Medulla oblongata (tissue), 1 donor: ENCODE data around the gene EIF2S2.

ENCODE experiments used
- DNase-seq: peaks from one replicate; pipeline ENCODE4 v3.0.0-alpha.2; 2015; ENCODE audit errors: extremely low spot score

EIF2S2 gene

DNA sequence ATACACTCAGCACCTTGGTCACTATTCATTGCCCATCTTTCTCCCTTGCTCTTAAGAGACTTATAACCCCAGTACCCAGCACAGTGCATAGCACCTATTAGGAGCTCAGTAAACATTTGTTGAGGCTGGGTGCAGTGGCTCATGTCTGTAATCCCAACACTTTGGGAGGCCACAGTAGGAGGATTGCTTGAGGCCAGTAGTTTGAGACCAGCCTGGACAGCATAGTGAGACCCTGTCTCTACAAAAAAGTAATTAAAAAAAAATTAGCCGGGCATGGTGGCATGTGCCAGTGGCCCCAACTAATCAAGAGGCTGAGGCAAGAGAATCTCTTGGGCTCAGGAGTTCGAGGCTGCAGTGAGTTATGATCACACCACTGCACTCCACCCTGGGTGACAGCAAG, 8.2 kb upstream of the EIF2S2 start:
- no peak for DNase-seq

- no peak for DNase-seq
Measured at GRCh38 chr20:34115232-34115631, 3.2 kb upstream of the EIF2S2 start.

- DNase-seq, result no peak
Measured at GRCh38 chr20:34114809-34115208, 2.8 kb upstream of the EIF2S2 start.

DNA sequence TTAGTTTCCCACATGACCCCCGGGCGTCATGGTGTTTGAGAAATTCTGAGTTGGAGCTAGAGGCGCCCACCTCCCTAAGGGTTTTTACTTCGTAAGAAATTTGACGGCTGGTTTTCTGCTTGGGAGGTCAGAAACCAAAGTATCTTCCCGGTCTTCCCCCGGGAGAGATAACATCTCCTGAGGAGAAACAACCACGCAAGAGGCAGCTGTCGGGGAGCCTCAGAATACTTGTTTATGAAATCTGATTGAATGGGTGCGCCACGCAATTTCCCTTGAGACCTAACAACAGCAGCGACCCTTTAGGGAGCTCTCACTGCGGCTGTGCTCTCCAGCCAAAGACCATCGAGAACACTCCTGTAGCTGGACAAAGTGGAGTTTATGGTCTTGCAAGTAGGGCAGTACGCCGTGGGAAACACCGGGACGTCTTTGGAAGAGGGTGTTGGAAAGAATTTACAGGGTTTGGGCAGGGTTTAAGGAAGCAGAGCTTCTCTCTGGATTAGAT, 608 bp upstream of the EIF2S2 start:
- DNase-seq, result no peak

DNA sequence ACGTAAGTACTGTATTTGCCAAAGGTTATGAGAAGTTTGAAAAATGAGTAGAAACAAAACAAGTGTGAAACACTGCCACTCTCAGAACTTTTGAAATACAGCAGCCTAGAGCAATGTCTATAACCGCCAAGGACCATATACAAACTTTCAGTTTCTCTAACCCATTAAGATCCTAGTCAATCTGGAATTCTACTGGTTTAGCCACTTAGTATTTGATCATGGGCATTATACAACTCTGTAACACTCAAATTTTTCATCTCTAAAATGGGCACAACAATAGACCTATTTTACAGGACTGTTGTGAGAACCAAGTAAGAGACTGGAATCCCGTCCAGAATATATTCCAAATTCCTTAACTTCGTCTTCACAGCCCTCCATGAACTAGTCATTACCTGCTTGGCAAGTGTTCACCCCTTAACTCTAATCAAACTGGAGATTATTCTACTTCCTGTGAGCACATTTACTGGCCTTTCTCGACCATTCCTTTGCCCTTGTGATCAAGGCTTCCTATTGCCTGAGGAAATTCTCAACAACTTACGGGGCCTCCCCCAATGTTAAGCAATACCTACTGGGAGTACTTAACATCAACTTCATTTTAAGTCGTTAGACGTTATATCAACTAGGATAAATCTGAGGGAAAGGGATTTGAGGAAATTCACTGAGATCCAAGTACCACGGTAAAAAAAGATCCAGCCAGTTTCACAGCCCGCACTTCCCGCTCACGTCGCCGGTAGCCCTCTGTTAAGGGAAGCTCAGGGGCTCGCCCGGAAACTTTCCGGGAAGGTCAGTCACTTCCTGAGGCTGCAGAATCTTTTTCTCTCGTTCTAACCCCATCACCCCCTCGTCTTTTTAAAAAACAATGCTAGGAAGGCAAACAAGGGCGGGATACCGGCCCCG, 1.1 kb downstream of the EIF2S2 start:
- DNase-seq, result peak; percentile 37

DNA sequence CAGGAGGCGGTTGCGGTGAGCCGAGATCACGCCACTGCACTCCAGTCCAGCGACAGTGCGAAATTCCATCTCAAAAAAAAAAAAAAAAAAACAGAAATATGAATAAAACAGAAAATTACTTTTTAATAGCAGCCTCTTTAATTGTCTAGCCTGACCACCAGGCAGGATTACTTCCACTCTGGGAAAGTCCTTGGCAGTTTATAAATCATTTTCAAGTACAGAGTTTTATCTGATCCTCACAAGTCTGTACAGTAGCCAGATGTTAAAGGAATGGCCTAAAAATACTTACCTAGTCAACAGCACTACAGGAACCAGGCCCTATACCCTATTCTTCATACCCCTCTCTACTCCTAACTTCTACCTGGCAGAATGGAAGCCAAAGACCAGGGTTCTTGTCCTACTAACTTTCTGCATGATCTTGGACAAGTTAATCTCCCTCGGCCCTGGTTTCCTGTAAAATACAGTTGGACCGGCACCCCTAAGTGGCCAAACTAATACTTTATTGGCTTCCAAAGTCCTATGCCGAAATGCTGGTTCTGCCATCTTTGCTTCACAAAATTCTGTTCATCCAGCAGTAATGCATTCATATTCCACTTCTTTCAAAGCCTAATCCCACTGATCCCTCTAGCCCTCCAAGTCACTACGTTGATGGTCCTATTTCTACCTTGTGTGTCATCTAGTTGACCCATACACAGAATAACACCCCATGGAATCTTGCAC, 1.9 kb downstream of the EIF2S2 start:
- DNase-seq, result no peak

- DNase-seq, result no peak
Measured at GRCh38 chr20:34109442-34109841, 2.6 kb downstream of the EIF2S2 start.

DNA sequence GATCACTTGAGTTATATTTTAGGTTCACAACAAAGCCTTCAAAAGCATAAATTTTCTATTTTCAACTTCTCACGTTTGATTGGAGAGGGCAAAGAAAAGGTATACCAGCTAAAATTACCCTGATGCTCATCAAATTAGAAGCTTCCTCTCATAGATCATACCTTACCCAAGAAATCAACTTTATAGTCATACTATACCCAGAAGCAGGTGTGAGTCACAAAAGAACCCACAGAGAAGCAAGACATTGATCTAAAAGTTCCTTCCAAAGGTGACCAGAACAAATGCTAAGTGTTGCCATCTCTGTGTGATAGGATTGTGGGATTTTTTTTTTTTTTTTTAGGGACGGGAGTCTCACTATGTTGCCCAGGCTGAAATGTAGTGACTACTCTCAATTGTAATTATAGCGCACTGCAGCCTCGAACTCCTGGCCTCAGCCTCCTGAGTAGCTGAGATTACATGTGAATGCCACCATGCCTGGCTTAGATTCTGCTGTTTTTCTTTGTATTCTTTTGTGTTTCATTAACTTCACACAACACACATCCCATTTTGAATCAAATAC, 3.3 kb downstream of the EIF2S2 start:
- DNase-seq, result no peak

DNA sequence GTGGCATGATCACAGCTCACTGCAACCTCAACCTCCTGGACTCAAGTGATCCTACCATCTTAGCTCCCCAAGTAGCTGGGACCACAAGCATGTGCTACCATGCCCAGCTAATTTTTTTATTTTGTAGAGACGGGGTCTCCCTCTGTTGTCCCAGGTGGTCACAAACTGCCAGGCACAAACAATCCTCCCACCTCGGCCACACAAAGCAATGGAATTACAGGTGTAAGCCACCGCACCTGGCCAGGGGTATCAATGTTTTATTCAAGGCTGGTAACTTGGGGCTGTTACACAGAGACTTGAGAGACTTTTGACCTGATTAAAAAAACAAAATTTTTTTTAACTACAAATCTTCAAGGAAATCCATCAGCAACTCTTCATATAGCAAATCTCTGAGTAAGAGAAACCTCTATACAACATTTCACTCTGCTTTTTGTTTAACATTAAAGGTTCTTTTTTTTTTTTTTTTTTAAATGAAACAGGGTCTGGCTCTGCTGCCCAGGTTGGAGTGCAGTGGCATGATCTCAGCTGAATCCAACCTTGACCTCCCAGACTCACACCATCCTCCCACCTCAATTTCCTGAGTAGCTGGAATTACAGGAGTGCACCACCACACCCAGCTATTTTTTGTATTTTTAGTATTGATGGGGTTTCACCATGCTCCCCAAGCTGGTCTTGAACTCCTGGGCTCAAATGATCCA, 5.9 kb downstream of the EIF2S2 start:
- no peak for DNase-seq

DNA sequence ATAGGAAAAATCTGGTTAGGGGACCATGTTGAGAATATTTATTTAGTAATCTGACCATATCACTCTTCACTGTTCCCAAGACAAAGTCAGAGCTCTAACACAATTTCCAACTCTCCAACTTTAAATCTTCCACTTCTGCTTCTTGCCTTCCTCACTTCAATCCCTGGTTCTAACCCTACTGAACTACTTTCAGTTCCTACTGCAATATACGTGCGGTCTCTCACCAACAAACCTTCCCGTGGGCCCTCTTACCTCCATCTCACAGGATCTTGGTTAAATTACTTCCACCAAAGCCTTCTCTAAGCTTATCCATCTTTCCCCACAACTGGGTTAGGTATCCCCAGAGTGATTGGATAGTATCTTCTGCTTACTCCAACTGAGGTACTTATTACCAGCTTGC, 8.0 kb downstream of the EIF2S2 start:
- no peak for DNase-seq

GRCh38 chr20:34102342-34102741, 9.7 kb downstream of the EIF2S2 start:
- DNase-seq, result no peak

- DNase-seq, result no peak
Measured at GRCh38 chr20:34100576-34100975, 11.5 kb downstream of the EIF2S2 start.

DNA sequence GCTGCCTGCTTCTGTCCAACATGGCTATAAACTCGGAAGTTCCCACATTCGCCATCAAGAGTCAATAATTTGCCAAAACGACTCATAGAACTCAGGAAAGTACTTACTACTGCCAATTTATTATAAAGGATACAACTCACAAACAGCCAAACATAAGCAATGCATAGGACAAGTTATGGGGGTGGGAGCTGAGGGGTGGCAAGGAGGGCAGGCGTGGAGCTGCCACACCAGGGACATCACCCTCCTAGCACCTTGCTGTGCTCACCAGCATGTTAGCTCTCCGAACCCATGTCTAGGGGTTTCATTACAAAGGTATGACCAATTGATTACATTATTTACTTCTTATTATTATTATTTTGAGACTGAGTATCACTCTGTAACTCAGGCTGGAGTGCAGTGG, 12.4 kb downstream of the EIF2S2 start:
- DNase-seq, result no peak

GRCh38 chr20:34098570-34098969, 13.5 kb downstream of the EIF2S2 start:
- DNase-seq, result no peak

DNA sequence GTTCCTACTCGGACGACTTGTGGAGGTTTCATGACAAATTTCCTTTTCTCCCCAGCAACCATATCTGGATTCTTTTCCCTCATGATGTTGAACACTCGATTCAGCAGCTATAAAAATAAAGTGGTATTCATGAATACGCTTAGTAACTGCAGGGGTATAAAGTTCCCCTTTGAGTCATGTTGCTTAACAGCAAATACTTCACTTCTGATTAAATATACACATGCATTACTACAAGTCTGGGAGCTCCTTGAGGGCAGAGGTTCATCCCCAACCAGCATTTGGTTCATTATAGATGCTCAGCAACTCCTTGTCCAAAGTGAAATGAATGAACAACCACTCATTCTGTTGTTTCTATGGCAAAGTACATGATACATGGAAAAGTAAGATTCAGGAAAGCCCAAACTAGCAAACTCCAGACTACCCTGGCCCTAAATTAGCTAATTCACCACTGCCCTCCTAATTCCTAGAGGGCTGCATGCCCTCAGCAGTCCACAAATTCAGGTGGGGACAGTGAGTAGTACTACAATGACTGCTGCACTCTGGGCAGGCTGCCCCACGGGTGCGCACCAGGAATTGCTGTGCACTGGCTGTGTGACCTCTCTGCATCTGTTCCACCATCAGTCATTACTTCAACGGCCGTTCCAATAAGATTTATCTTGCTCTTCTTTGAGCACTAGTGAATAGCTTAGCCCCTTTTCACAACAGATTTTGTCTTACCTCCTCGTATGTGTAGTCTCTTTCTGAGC, 15.2 kb downstream of the EIF2S2 start:
- DNase-seq, result no peak

DNA sequence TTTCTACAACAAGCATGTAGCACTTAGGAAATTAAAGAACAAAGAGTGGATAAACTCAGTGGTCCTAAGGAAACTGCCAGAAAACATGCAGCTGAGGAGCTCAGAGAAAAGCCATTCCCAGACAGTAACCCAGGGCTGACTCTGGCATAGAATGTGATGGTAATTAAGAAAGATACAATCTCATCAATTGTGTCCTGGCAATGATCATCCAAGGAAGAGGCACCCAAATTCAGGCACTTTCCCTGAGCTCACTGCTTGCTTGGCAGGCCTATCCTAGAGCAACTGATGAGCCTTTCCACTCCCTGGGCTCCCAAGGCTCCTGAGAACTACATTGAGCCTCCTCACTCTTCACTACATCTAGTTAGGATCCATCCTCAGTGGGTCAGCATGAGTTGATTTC, 16.2 kb downstream of the EIF2S2 start:
- DNase-seq, result no peak

- DNase-seq, result no peak
Measured at GRCh38 chr20:34093895-34094294, 18.1 kb downstream of the EIF2S2 start.

DNA sequence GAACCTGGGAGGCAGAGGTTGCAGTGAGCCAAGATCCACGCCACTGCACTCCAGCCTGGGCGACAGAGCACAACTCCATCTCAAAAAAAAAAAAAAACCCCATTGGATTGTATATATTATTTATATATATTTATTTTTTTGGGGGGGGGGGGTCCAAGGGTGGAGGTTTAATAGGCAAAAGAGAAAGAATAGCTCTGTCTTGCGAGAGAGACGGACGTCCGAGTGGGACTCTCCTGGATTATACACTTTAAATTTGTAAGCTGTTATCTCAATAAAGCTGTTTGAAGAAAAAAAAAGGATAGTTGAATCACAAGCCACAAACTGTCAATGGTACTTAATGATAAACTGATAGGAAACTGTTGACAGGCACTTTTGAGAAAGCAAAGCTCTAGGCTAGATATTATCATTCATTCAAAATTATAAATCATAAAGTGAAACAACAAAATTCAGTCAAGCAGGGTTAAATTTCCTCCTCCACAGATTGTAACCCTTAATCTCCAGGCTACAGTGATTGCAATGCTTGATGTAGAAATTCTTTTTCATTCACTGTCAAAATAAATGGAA, 20.3 kb downstream of the EIF2S2 start:
- no peak for DNase-seq

- DNase-seq, result no peak
Measured at GRCh38 chr20:34090645-34091044, 21.4 kb downstream of the EIF2S2 start.

DNA sequence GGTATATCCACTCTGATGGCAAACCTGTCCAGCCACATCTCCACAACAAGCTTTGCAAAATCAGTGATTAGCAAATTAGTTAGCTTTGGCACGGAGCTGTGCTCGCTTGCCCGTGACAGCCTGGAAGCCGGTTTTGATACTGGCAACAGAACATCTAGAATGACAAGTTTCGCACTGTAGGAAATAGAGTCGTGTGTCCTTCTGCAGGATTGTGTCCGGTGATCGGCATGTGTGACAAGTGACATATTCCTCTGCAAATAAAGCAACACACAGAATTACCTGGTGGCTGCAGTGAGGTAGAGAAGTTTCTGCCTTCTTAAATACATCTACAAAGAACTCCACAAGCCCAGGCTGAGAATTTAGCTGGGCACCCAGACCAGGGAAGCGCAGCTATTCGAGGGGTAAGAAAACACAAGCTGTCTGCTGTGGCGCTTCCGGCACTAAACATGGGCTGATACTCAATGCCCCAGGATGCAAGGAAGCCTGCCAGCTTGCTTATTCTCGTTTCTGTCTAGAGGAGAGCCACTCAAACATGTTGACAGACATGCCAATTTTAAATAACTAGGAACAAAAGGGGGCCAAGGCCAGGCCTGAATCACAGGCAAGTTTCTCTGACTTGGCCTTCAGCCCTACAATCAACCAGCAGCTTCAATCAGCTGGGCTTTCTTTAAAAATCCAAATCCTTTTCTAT, 22.2 kb downstream of the EIF2S2 start:
- no peak for DNase-seq

- no peak for DNase-seq
Measured at GRCh38 chr20:34089175-34089479, 22.9 kb downstream of the EIF2S2 start.
